NT2/D1 (cell line): ENCODE results near the gene CELF2.

ENCODE experiments used
- YY1 ChIP-seq: IDR thresholded peaks from 2 replicates; pipeline ENCODE4 v1.6.1; 2011; ENCODE audit not compliant: insufficient read length, insufficient read depth
- ZNF274 ChIP-seq: IDR thresholded peaks from 2 replicates; pipeline ENCODE4 v1.6.1; 2011; ENCODE audit warnings: mild to moderate bottlenecking, low read depth, low read length

DNA sequence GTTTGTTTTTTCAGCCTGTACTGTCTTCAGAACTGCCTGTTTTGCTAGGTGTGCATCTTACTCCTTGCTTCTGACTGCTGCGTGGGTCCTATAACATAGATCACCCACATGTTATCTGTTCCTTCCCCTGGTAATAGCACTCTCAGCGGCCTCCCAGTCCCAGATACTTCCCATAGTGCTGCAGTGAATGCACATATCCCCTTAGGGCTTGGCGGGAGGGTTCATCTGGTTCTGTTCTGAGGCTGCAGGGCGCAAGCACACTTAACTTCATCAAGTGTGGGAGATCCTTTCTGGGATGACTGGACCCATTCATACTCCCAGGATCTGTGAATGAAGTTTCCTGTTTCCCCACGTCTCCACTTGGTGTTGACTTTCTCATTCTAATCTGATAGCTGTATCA, 90.7 kb downstream of the CELF2 start:
- no peak for TF ChIP-seq ZNF274
- TF ChIP-seq YY1, result no peak
